Activated CD8-positive, alpha-beta memory T cell treated with anti-CD3 and anti-CD28 coated beads for 36 hours (primary cell): ENCODE measurements around the gene MYT1. TPM values are rescaled to one million over a fixed set of nuclear protein-coding genes. Genes with fewer than 3 reads are reported as not detected.
"Not testable (repeated sequence)": the region's sequence is repeated elsewhere in the genome, so short reads cannot be mapped to it uniquely, and the experiment has no call there.

Experiments
- CTCF ChIA-PET: fragments of 350-600 bp; sonication (Branson Sonifier 250); formaldehyde crosslinking; loops from one replicate; lab custom pipeline; 2021; ENCODE audit warnings: antibody characterized with exemption; lab: Charles Lee
- POLR2A ChIA-PET: fragments of 350-600 bp; sonication (Branson Sonifier 250); formaldehyde crosslinking; loops from one replicate; lab custom pipeline; 2021; ENCODE audit warnings: antibody characterized with exemption; lab: Charles Lee
- total RNA-seq, 2 experiments: library from RNA; stranded (reverse); gene quantifications; one replicate each; pipeline ENCODE4 v1.2.3, GENCODE V29; 2021

MYT1 gene
- total RNA-seq = not detected

DNA sequence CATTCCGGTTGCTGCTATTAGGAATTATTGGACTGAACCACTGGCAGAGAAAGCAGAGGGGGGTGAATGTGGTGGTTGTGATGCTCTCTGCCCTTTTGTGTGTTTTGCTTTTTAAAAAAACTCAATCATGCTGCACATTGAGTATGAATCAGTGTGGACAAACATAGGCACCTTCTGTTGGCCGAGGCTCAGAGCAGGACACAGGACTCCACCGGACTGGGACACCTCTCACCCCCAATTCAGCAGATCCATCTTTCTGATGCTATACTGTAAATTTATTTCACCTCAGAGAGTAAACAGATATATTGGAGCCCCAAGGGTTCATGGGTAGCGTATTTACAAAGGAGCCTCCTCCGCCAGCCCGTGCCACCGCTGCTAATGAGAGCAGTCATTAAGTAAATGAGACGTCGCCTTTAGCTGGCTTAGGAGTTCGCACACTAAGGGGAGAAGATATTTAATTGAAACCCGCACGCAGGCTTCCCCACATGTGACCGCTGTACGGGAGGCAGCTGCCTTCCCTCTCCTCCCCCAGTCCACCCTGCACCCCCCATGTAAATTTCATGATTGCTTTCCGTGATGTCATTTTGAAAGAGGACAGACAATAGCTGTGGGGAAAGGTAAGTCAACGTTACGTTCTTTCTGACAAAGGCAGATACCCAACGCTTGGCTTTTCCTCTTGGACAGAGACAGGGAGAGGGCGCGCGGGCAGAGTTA is at the start of gene MYT1:
Gene MYT1, plus strand, starts transcription at position 330 of the 714 bp plus-strand sequence. CDS start 34,410 bp downstream, outside the sequence.
- ChIA-PET POLR2A (no interaction called here), CTCF (no interaction called here)

DNA sequence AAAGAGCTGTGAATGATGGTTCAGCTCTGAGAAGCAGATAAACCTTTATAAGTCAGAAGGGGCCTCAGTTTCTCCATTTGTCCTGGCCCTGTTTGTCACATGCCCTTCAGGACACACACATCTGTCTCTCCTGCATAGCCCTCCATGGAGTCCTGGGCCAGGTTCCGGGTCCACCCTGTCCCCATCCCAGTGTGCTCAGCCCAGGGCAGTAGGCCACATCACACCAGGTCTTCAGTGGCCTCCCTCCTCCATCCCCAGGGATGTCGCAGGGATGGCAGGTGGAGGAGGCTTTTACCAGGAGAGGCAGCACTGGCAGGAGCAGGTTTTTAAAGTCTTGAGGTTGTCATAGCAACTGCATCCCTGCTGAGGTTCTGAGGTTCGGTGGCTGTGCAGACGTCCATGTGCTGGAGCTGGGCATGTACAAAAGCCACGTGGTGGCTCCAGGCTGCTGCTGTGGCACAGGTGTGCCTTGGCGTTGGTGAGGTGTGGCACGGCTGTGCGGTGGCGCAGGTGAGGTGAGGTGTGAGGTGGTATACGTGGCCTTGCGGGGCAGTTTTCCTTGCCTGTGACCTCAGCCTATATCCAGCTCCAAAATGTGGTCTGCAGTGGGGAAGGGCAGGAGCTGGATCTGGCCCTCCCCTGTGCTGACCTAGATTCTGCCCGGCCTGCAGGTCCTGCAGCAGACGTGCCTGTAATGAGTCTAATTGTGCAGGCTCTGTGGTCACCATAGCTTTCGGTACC is 48.9 kb upstream of the MYT1 start:
- ChIA-PET POLR2A (no interaction called here), CTCF (no interaction called here)

DNA sequence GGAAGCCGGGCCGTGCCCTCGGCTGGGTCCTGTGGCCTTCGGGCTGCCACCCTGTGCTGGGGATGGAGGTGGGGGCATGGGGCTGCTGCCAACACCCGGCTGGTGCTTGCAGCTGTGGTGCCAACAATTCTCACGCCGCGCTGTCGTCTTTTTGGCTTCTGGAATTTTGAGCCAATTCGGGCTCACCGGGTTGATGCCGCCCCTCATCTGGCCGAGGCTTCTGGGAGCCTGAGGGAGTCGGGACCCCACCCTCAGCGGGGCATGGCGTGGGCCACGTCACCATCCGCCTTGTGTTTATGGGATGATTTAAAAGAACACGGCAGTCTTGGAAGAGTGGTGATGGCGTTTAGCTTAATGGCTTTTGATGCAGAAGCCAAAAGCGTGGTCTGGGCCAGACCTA is 48.2 kb upstream of the MYT1 start:
- POLR2A ChIA-PET = no interaction called here
- CTCF ChIA-PET = no interaction called here

DNA sequence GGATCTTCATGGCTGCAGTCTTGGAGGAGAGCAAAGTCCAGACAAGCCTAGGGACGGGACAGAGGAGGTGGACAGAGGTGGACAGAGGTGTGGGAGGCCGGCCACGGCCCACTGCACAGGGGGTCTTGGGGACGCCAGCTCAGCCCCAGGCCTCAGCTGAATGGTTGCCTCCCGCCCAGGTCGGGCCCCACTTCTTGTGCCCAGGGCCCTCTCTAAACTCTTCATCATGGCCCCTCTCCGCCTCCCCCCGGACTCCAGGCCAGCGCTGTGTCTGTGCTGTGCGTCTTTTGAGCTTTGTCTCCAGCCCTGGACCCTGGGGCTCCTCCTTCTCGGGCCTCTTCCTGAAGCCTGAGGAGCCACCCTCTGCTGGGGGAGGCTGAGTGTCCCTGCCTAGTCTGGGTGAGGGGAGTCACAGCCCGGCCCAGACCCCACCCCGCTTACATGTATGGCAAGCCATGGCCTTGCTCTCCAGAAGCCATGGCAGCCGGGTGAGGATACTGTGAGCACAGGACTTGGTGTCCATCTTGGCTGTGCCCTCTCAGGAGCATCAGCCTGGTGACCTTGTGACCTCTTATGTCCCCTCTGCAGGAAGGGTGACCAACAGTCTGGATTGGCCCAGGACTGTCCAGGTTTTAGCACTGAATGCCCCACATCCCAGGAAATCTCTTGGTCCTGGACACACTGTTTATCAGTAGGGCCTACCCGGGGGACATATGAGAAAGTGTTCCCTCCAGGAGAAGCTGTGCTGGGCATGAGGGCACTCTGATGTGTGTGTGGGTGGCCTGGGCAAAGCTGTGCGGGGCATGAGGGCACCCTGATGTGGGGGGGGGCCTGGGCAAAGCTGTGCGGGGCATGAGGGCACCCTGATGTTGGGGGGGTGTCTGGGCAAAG is 47.5 kb upstream of the MYT1 start:
- ChIA-PET POLR2A (no interaction called here), CTCF (interaction anchor here (1.8 kb wide), 1 partner anchor 14 kb away, joined by 7 read pairs; no protein-coding TSS in a partner anchor)

DNA sequence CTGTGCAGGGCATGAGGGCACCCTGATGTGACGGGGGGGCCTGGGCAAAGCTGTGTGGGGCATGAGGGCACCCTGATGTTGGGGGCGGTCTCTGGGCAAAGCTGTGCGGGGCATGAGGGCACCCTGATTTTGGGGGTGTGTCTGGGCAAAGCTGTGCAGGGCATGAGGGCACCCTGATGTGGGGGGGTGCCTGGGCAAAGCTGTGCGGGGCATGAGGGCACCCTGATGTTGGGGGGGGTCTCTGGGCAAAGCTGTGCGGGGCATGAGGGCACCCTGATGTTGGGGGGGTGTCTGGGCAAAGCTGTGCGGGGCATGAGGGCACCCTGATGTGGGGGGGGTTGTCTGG is 46.8 kb upstream of the MYT1 start:
- CTCF ChIA-PET = interaction anchor here (1.8 kb wide), 1 partner anchor 15 kb away, joined by 7 read pairs; no protein-coding TSS in a partner anchor

DNA sequence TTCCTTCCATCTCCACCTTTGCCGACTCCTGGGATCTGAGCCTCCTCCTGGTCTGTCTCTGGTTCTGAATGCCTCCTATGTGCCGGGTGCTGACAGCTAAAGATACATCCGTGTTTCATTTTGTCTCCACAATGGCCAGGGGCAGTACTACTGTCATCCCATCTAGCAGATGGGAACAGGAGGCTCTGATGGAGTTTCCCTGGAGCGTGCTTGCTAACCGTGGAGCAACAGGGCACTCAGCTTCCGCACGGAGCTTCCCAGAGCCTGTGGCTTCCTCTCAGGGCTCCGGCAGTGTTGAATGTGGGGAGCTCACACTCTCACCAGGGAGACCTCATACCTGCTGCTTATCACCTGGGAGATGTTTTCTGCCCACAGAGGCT is 45.0 kb upstream of the MYT1 start:
- POLR2A ChIA-PET = interaction anchor here (0.6 kb wide), 1 partner anchor 1216 kb away, joined by 4 read pairs; no protein-coding TSS in a partner anchor
- CTCF ChIA-PET = interaction anchor here (1.4 to 3.9 kb wide), 5 partner anchors 10 to 81 kb away, joined by 3 to 38 read pairs (median 27); partner anchors contain the start of genes C20orf204, LKAAEAR1, OPRL1 and RGS19

More for the DNA sequence above, 46.8 kb upstream of the MYT1 start:
- POLR2A ChIA-PET = not testable (repeated sequence)

DNA sequence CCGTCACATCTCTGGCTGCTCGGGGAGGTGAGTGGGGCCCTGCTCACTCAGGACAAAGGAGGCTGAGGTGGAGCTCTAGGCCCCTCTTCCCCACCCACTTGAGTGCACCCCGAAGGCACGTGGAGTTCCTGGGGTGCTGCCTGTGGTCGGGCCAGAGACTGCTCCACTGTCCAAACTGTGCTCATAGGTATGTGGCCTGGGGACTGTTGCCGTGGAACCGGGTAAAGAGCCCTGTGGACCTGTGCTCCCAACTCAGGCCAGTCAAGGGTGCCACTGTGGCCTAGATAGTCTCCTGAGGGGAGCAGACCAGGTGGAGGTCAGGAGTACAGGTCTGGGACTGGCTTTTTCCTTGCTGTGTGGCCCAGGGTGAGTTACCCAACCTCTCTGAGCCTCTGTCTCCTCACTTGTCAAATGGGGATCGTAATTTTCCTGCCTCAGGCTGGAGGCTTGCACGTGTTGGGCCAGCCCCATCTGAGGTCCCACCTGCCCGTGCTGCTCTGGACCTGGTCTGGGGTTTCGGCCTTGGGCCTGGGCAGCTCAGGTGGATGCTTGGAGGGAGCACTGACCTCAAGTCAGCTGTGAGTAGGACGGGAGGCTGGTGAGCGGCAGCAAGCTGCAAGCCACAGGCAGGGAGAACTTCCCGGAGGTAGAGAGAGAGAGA is 44.4 kb upstream of the MYT1 start:
- CTCF ChIA-PET = interaction anchor here (1.0 to 3.9 kb wide), 14 partner anchors 10 to 146 kb away, joined by 3 to 38 read pairs (median 6); partner anchors contain the start of genes C20orf204, LKAAEAR1, NPBWR2 and OPRL1
- POLR2A ChIA-PET = interaction anchor here (0.6 kb wide), 1 partner anchor 1216 kb away, joined by 4 read pairs; no protein-coding TSS in a partner anchor

DNA sequence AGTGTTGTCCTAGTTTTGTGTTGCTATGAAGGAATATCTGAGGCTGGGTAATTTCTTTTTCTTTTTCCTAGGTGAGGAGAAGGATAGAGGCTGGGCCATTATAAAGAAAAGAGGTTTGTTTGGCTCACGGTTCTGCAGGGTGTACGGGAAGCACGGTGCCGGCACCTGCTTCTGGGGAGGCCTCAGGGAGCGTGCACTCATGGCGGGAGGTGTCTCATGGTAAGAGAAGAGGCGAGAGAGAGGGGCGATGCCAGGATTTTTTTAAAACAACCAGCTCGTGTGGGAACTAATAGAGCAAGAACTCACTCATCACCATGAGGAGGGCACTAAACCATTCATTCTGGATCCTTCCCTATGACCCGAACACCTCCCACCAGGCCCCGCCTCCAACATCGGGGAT is 42.7 kb upstream of the MYT1 start:
- CTCF ChIA-PET = interaction anchor here (1.1 to 3.9 kb wide), 6 partner anchors 21 to 584 kb away, joined by 3 to 38 read pairs (median 21); partner anchors contain the start of genes C20orf204, LKAAEAR1, OPRL1 and PTK6

DNA sequence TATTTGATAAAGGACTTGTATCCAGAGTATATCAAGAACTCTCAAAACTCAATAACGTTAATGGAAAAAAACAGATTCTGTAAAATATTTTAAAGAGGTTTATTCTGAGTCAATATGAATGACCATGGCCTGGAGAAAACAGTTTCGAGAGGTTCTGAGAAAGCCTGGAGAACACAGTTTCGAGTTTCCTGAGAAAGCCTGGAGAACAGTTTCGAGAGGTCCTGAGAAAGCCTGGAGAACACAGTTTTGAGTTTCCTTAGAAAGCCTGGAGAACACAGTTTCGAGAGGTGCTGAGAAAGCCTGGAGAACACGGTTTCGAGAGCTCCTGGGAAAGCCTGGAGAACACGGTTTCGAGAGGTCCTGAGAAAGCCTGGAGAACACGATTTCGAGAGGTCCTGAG is 41.3 kb upstream of the MYT1 start:
- POLR2A ChIA-PET = not testable (repeated sequence)
- CTCF ChIA-PET = interaction anchor here (0.7 kb wide), 1 partner anchor 70 kb away, joined by 3 read pairs; no protein-coding TSS in a partner anchor

More for the DNA sequence above, 42.7 kb upstream of the MYT1 start:
- POLR2A ChIA-PET = interaction anchor here (0.7 kb wide), 1 partner anchor 131 kb away, joined by 3 read pairs; no protein-coding TSS in a partner anchor

DNA sequence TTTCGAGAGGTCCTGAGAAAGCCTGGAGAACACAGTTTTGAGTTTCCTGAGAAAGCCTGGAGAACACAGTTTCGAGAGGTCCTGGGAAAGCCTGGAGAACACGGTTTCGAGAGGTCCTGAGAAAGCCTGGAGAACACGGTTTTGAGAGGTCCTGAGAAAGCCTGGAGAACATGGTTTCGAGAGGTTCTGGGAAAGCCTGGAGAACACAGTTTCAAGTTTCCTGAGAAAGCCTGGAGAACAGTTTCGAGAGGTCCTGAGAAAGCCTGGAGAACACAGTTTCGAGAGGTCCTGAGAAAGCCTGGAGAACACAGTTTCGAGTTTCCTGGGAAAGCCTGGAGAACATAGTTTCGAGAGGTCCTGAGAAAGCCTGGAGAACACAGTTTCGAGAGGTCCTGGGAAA is 40.7 kb upstream of the MYT1 start:
- CTCF ChIA-PET, POLR2A ChIA-PET: not testable (repeated sequence)

DNA sequence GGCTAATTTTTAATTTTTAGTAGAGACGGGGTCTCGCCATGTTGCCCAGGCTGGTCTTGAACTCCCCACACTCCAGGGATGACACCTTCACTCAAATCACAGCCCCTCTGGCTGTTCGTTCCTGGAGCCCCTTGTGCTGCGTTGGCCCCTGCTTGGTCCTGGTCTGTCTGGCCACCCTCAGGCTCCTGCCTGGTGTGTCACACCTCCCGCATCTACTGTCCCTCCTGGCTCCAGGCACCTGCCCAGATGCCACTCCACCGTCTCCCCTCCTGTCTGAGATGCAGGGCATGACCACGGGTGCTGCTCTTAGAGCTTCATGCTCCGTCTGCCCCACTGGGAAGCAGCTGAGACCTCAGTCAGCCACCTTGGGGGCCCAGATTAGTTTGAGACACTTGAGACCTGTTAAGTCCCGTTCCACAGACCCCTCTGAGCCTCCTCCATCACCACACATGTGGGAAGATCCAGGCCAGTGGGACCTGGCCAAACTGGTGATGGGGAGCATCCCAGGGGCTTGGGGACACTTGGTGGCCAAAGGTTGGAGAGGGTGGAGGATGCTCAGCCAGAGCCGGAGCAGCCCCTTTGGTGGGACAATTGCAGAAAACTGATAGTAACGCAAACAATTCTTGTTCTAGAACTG is 35.0 kb upstream of the MYT1 start:
- POLR2A ChIA-PET = no interaction called here

DNA sequence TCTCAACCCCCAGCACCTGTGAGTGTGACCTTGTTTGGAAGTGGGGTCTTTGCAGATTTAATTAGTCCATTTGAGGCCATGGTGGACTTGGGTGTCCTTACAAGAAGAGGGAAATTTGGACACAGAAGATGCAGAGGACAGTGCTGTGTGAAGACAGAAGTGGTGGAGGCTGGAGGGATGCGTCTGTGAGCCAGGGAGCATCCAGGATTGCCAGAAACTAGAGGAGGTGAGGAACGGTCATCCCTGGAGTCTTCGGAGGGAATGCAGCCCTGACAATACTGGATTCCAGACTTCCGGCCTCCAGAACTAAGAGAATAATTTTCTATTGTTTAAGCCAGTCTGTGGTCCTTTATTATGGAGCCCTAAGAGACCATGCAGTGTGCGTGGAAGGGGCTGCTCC is 34.0 kb upstream of the MYT1 start:
- CTCF ChIA-PET = interaction anchor here (0.7 kb wide), 1 partner anchor 49 kb away, joined by 4 read pairs; no protein-coding TSS in a partner anchor

More for the DNA sequence above, 35.0 kb upstream of the MYT1 start:
- CTCF ChIA-PET = interaction anchor here (0.7 kb wide), 1 partner anchor 48 kb away, joined by 4 read pairs; no protein-coding TSS in a partner anchor

DNA sequence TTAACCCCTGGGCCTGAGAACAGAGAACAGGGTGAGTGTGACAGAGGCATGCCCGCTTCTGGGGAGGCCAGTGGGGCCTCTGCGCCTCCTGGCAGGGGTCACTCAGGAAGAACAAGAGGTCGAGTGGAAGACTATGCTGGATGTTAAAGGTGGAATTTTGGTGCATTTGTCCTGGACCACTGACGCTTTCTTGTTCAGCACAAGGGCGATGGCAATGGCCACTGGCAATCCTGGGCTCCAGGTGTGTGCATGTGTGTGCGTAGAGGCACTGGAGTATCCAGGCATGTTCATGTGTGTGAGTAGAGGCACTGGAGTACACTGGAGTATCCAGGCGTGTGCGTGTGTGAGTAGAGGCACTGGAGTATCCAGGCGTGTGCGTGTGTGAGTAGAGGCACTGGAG is 33.4 kb upstream of the MYT1 start:
- ChIA-PET CTCF (no interaction called here), POLR2A (no interaction called here)

More for the DNA sequence above, 34.0 kb upstream of the MYT1 start:
- POLR2A ChIA-PET = no interaction called here

DNA sequence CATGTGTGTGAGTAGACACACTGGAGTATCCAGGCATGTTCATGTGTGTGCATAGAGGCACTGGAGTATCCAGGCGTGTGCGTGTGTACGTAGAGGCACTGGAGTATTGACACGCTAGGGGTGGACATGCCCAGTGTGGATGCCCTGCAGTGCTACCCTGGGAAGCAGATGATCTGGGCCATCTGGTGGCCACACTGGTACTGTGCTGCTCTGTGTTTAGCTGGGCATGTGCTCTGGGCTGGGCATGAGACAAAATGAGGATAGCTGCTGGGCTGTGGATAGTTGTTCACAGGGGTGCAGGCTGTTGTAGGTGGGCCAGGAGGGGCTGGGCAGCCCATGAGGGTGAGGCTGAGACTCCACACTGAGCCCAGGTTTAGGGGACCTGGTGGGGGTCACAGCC is 32.8 kb upstream of the MYT1 start:
- CTCF ChIA-PET = no interaction called here
- POLR2A ChIA-PET = no interaction called here

DNA sequence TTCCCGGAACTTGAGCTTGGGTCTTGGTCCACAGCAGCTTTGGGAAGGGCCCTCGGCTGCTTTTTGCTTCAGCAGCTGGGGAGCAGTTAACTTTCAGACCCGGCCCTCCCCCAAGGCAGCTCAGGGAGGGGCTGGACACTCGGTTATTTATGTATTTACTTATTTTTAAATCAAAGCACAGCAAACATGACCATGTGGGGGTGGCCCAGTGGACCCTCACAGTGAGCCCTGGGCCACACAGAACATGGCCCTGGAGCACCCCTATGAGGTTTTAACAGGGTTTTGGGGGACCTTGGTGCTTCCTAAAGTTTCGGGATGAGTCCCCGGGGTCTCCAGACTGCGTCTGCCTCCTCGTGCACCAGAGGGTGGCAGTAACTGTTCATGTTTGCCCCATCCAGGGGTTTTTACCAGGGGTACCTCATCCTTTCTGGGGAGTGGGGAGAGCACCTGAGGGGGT is 30.3 kb upstream of the MYT1 start:
- POLR2A ChIA-PET = no interaction called here
- CTCF ChIA-PET = no interaction called here

DNA sequence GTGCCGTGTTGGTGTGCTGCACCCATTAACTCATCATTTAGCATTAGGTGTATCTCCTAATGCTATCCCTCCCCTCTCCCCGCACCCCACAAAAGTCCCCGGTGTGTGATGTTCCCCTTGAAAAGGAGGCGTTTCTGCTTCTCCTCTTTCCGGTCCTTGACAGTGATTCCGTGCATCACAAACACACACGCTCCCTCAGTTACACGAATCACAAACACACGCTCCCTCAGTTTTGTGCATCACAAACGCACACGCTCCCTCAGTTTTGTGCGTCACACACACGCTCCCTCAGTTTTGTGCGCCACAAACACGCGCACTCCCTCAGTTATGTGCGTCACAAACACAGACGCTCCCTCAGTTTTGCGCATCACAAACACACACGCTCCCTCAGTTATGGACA is 29.5 kb upstream of the MYT1 start:
- CTCF ChIA-PET, POLR2A ChIA-PET: not testable (repeated sequence)

DNA sequence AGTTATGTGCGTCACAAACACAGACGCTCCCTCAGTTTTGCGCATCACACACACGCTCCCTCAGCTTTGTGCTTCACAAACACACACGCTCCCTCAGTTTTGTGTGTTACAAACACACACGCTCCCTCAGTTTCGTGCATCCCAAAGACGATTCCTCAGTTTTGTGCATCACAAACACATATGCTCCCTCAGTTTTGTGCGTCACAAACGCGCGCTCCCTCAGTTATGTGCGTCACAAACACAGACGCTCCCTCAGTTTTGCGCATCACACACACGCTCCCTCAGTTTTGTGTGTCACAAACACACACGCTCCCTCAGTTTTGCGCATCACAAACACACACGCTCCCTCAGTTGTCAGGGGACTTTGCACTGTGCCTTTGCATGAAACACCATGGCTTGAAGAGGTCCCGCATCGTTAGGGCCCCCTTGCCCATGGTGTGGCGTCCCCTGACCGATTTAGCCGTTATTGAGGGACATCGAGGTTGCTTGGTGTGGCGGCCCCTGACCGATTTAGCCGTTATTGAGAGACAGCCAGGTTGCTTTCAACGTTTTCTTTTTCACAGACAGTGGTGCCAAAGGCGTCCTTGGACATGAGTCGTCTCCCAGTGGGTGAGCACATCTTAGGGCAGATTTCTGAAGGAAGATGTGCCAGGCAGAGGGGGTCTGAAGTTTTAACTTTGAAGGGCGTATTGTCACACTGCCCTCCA is 28.1 kb upstream of the MYT1 start:
- ChIA-PET POLR2A (no interaction called here), CTCF (no interaction called here)
